Ovary (tissue), 9 donors: ENCODE results near the gene PCGF3. TPM values are rescaled to one million over a fixed set of nuclear protein-coding genes. Genes with fewer than 3 reads are reported as not detected.

Source experiments
- DNase-seq, 5 donors: peaks; one replicate each; pipeline ENCODE4 v3.0.0-alpha.2; 2019 to 2020
- H3K27ac ChIP-seq, 2 donors: fragments of 200-600 bp; one replicate each; pipeline versions ENCODE4 v1.5.1 to v1.8.0; 2019 to 2022
- H3K27me3 ChIP-seq: fragments of 200-600 bp; one replicate; pipeline ENCODE4 v1.8.0; 2022
- H3K36me3 ChIP-seq: fragments of 200-600 bp; sonication (generic); one replicate; pipeline ENCODE4 v1.5.1; 2019
- H3K4me1 ChIP-seq: one replicate; pipeline ENCODE4 v1.8.1; 2013; ENCODE audit warnings: mild to moderate bottlenecking, moderate library complexity; ENCODE audit not compliant: insufficient read depth
- H3K4me3 ChIP-seq: fragments of 200-600 bp; sonication (generic); one replicate; pipeline ENCODE4 v1.5.1; 2017
- H3K9me3 ChIP-seq, 2 donors: fragments of 200-600 bp in 1 of 2; sonication (generic) in 1 of 2; one replicate each; pipeline versions ENCODE4 v1.5.1 to v1.8.1; 2013 to 2019; ENCODE audit warnings: mild to moderate bottlenecking in 1 of 2, moderate library complexity in 1 of 2
- CTCF ChIP-seq, 3 donors: fragments of 450-650 bp in 2 of 3; fragments of 200-600 bp in 1 of 3; IDR thresholded peaks; one replicate each; pipeline versions ENCODE4 v1.5.1 to v1.8.0; 2016 to 2022; ENCODE audit warnings: antibody characterized with exemption in 3 of 3, mild to moderate bottlenecking in 1 of 3
- EP300 ChIP-seq: sonication (generic); formaldehyde crosslinking; IDR thresholded peaks from one replicate; pipeline ENCODE4 v1.6.1; 2017; ENCODE audit warnings: antibody characterized with exemption
- POLR2A ChIP-seq: fragments of 450-650 bp; IDR thresholded peaks from one replicate; pipeline ENCODE4 v1.6.1; 2017; ENCODE audit warnings: antibody characterized with exemption, mild to moderate bottlenecking, moderate library complexity
- WGBS, 3 donors: extraction: QIAGEN DNeasy Blood & Tissue Kit in 1 of 3; methylation state at CpG; one replicate each; pipeline versions ENCODE4 v1.1.5 to v1.1.7; 2013 to 2017; 5-methylcytosine and 5-hydroxymethylcytosine counted together
- intact Hi-C, 4 donors: fragments of 100-400 bp; cut with DNase I; formaldehyde crosslinking; loops; one replicate each; pipeline versions ENCODE4 v1.11.0 to v1.15.1; 2022 to 2023
- polyA plus RNA-seq, 2 donors: library from polyadenylated mRNA; stranded (reverse); fragments of 200-250 nt in 1 of 2; fragments of 350-450 nt in 1 of 2; fragmentation: Illumina TruSeq in 1 of 2; extraction: RNeasy Lipid Tissue Mini Kit (QIAGEN cat#74804) in 1 of 2; gene quantifications; one replicate each; pipeline ENCODE4 v1.2.3, GENCODE V29; 2013 to 2014
- total RNA-seq, 7 donors: library from RNA; depleted of rRNA in 2 of 7; stranded (reverse); fragments of >200 nt in 2 of 7; fragmentation: NEBNext Ultra II Directional in 3 of 7; extraction: Animal tissue kit (Norgen Biotek cat#: 25700) in 3 of 7; gene quantifications; one replicate each; pipeline versions ENCODE4 v1.1.0 to v1.2.4, GENCODE V29; 2016 to 2023
- donor health status: DM: no; HTN: no; CAD: no; lungs with moderate emphysema.
- donor health status: DM: no; HTN: no; CAD: no.
- donor health status: Bipolar disorder and iron deficiency.
- donor health status: DM: yes; HTN: yes; CAD: no.
- donor health status: DM: no; HTN: no; CAD: no.
- donor health status: DM: yes; HTN: yes; CAD: no.

PCGF3 gene
- total and polyA plus RNA-seq, 9 donors = 21.7 to 51.2 (median 45.3) TPM

- no peak overlapping the region for H3K4me3 ChIP-seq
- H3K9me3 ChIP-seq = no peaks in the 10 kb centered on the region
- intact Hi-C loops = no loop called here
- WGBS, 3 donors = 68 to 76% (median 69%) methylated on average over 21 of the region's 21 CpGs
- no peak for DNase-seq
- no peak for TF ChIP-seq EP300
- TF ChIP-seq CTCF (IDR thresholded peaks at IDR 0.05) = no peak
- no peak for TF ChIP-seq POLR2A
- H3K27ac ChIP-seq = no peak overlapping the region
- peaks cover 3% of the 10 kb centered on the region for H3K4me1 ChIP-seq
- no peaks in the 10 kb centered on the region for H3K27me3 ChIP-seq
- no peaks in the 10 kb centered on the region for H3K36me3 ChIP-seq
Measured at GRCh38 chr4:766559-767283, 61.1 kb downstream of the PCGF3 start.

- H3K4me3 ChIP-seq = no peak overlapping the region
- no peaks in the 10 kb centered on the region for H3K36me3 ChIP-seq
- no peak for DNase-seq
- no peaks in the 10 kb centered on the region for H3K9me3 ChIP-seq
- no peak for TF ChIP-seq EP300
- TF ChIP-seq CTCF (IDR thresholded peaks at IDR 0.05) = no peak
- no peak for TF ChIP-seq POLR2A
- 88 to 92% (median 88%) methylated on average over 15 of the region's 15 CpGs for WGBS, 3 donors
- H3K27ac ChIP-seq = no peak overlapping the region
- H3K4me1 ChIP-seq = peaks cover 9% of the 10 kb centered on the region
- no peaks in the 10 kb centered on the region for H3K27me3 ChIP-seq
- intact Hi-C loops = no loop called here
Measured at GRCh38 chr4:768076-768475, 62.4 kb downstream of the PCGF3 start.

- peaks cover 14% of the 10 kb centered on the region for H3K4me1 ChIP-seq
- WGBS, 3 donors = 69 to 82% (median 71%) methylated on average over 12 of the region's 12 CpGs
- no peak overlapping the region for H3K27ac ChIP-seq
- H3K27me3 ChIP-seq = no peaks in the 10 kb centered on the region
- DNase-seq = peak in 1 of 5 donors; percentile 13
- no peaks in the 10 kb centered on the region for H3K9me3 ChIP-seq
- H3K36me3 ChIP-seq = no peaks in the 10 kb centered on the region
- H3K4me3 ChIP-seq = no peak overlapping the region
- intact Hi-C loops = no loop called here
- TF ChIP-seq CTCF (IDR thresholded peaks at IDR 0.05) (no peak), POLR2A (no peak), EP300 (no peak)
Measured at GRCh38 chr4:768995-769394, 63.4 kb downstream of the PCGF3 start.

GRCh38 chr4:769511-769910 lies 63.9 kb downstream of the PCGF3 start:
- H3K4me1 ChIP-seq = peaks cover 14% of the 10 kb centered on the region
- no peaks in the 10 kb centered on the region for H3K27me3 ChIP-seq
- no peaks in the 10 kb centered on the region for H3K36me3 ChIP-seq
- H3K27ac ChIP-seq = no peak overlapping the region
- WGBS, 3 donors = 85 to 90% (median 90%) methylated on average over 19 of the region's 19 CpGs
- H3K4me3 ChIP-seq = no peak overlapping the region
- TF ChIP-seq POLR2A = no peak
- no peak for TF ChIP-seq EP300
- TF ChIP-seq CTCF (IDR thresholded peaks at IDR 0.05) = no peak
- DNase-seq = peak in 1 of 5 donors; percentile 9
- H3K9me3 ChIP-seq = no peaks in the 10 kb centered on the region
- intact Hi-C loops = no loop called here
